ENCODE results near the gene TTL.
"Not testable (repeated sequence)": the region's sequence is repeated elsewhere in the genome, so short reads cannot be mapped to it uniquely, and the experiment has no call there.

The TTL gene

DNA sequence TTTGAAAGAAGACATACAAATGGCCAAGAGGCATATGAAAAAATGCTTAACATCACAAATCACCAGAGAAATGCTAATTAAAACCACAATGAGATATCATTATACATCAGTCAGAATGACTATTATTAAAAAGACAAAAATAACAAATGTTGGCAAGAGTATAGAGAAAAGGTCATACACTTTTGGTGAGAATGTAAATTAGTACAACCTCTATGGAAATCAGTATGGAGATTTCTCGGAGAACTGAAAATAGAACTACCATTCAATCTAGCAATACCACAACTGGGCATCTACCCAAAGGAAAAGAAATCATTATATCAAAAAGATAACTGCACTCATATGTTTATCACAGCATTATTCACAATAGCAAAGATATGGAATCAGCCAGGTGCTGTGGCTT lies 37.7 kb upstream of the TTL start:
- H3K36me3 ChIP-seq (ENCODE audit: control insufficient read depth, low read length); H3K9me3 ChIP-seq (ENCODE audit: control insufficient read depth, insufficient read depth, low read length); H3K27ac ChIP-seq (ENCODE audit: low read depth, low read length); H3K9me2 ChIP-seq (replicated peaks; ENCODE audit: control insufficient read depth, low read length); H3K79me2 ChIP-seq (ENCODE audit: control insufficient read depth, low read length); H3K27me3 ChIP-seq (ENCODE audit: control insufficient read depth, low read length); H3K4me1 ChIP-seq (ENCODE audit: control insufficient read depth, low read length); H3K4me3 ChIP-seq (ENCODE audit: low read length); H4K20me1 ChIP-seq (ENCODE audit: control insufficient read depth, insufficient read depth, low read depth, low read length); H3K4me2 ChIP-seq (ENCODE audit: low read length); H3F3A ChIP-seq (ENCODE audit: control insufficient read depth, insufficient read depth): not testable (repeated sequence)

DNA sequence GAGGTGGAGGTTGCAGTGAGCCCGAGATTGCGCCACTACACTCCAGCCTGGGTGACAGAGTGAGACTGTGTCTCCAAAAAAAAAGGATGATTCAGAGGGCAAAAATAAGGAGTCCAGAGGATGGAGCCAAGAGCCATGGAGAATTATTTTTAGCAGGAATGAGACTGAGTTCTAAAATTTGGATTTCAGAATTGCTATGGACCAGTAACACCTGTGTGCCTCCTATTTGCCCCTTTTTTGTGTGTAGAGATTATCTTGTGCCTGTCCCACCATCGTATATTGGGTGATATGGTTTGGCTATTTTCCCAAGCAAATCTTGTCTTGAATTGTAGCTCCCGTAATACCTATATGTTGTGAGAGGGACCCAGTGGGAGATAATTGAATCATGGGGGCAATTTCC lies 32.1 kb upstream of the TTL start:
- no peak for TF ChIP-seq EZH2phosphoT487 (IDR thresholded peaks at IDR 0.05; ENCODE audit: borderline replicate concordance, low read length)
- TF ChIP-seq, protein P1, sequence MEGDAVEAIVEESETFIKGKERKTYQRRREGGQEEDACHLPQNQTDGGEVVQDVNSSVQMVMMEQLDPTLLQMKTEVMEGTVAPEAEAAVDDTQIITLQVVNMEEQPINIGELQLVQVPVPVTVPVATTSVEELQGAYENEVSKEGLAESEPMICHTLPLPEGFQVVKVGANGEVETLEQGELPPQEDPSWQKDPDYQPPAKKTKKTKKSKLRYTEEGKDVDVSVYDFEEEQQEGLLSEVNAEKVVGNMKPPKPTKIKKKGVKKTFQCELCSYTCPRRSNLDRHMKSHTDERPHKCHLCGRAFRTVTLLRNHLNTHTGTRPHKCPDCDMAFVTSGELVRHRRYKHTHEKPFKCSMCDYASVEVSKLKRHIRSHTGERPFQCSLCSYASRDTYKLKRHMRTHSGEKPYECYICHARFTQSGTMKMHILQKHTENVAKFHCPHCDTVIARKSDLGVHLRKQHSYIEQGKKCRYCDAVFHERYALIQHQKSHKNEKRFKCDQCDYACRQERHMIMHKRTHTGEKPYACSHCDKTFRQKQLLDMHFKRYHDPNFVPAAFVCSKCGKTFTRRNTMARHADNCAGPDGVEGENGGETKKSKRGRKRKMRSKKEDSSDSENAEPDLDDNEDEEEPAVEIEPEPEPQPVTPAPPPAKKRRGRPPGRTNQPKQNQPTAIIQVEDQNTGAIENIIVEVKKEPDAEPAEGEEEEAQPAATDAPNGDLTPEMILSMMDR (IDR thresholded peaks at IDR 0.05; ENCODE audit: low read depth, low read length, poor library complexity, severe bottlenecking), result no peak
- H3K9me2 ChIP-seq (replicated peaks; ENCODE audit: control insufficient read depth, low read length), result no peaks in the 10 kb centered on the region
- H3K4me3 ChIP-seq (ENCODE audit: low read length), result no peak overlapping the region
- H3F3A ChIP-seq (ENCODE audit: control insufficient read depth, insufficient read depth), result no peaks in the 10 kb centered on the region
- no peaks in the 10 kb centered on the region for H3K36me3 ChIP-seq (ENCODE audit: control insufficient read depth, low read length)
- no peak overlapping the region for H3K27ac ChIP-seq (ENCODE audit: low read depth, low read length)
- no peaks in the 10 kb centered on the region for H3K79me2 ChIP-seq (ENCODE audit: control insufficient read depth, low read length)
- no peaks in the 10 kb centered on the region for H4K20me1 ChIP-seq (ENCODE audit: control insufficient read depth, insufficient read depth, low read depth, low read length)
- H3K9me3 ChIP-seq (ENCODE audit: control insufficient read depth, insufficient read depth, low read length), result 0 out of 2 replicates have a peak, but pooled peaks cover 5% of the 10 kb centered on the region
- H3K27me3 ChIP-seq (ENCODE audit: control insufficient read depth, low read length), result no peaks in the 10 kb centered on the region
- no peak overlapping the region for H3K4me2 ChIP-seq (ENCODE audit: low read length)
- no peaks in the 10 kb centered on the region for H3K4me1 ChIP-seq (ENCODE audit: control insufficient read depth, low read length)

DNA sequence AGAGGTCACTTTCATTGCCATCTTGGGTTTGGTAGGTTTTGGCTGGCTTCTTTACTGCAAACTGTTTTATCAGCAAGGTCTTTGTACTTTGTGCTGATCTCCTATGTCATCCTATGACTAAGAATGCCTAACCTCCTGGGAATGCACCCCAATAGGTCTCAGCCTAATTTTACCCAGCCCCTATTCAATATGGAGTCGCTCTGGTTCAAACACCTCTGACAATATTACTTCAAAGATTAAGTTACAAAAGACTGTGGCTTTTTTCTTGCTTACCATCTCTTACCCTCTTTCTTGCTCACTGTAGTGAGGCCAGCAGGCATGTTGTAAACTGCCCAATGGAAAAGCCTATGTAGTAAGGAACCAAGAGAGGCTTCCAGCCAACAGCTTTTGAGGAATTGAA lies 30.6 kb upstream of the TTL start:
- H3F3A ChIP-seq (ENCODE audit: control insufficient read depth, insufficient read depth), result no peaks in the 10 kb centered on the region
- no peak overlapping the region for H3K4me3 ChIP-seq (ENCODE audit: low read length)
- no peaks in the 10 kb centered on the region for H3K27me3 ChIP-seq (ENCODE audit: control insufficient read depth, low read length)
- H3K79me2 ChIP-seq (ENCODE audit: control insufficient read depth, low read length), result no peaks in the 10 kb centered on the region
- H3K4me2 ChIP-seq (ENCODE audit: low read length), result no peak overlapping the region
- no peaks in the 10 kb centered on the region for H3K9me2 ChIP-seq (replicated peaks; ENCODE audit: control insufficient read depth, low read length)
- no peak overlapping the region for H3K27ac ChIP-seq (ENCODE audit: low read depth, low read length)
- TF ChIP-seq, protein P1 (IDR thresholded peaks at IDR 0.05; ENCODE audit: low read depth, low read length, poor library complexity, severe bottlenecking), result no peak
- TF ChIP-seq EZH2phosphoT487 (IDR thresholded peaks at IDR 0.05; ENCODE audit: borderline replicate concordance, low read length), result no peak
- H3K36me3 ChIP-seq (ENCODE audit: control insufficient read depth, low read length), result no peaks in the 10 kb centered on the region
- no peaks in the 10 kb centered on the region for H4K20me1 ChIP-seq (ENCODE audit: control insufficient read depth, insufficient read depth, low read depth, low read length)
- H3K4me1 ChIP-seq (ENCODE audit: control insufficient read depth, low read length), result no peaks in the 10 kb centered on the region
- 0 out of 2 replicates have a peak, but pooled peaks cover 5% of the 10 kb centered on the region for H3K9me3 ChIP-seq (ENCODE audit: control insufficient read depth, insufficient read depth, low read length)

DNA sequence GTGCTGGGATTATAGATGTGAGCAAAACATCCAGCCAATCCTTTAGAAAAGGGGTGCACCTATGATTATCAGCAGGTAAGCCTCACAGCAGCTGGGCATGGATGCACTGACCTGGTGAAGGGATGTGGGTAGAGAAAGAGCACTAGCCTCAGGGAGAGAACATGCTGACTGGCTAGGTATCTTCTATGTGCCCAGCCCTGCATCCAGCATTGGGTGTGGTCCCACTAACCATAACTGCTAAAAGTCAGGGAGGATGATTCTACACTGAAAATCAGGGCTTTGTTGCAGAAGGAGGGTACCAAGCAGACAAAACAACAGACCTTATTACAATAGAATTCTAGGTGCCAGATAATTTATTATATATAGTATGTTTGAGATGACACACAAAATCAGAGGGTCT lies 27.4 kb upstream of the TTL start:
- H3K27ac ChIP-seq (ENCODE audit: low read depth, low read length), result no peak overlapping the region
- H3K79me2 ChIP-seq (ENCODE audit: control insufficient read depth, low read length), result no peaks in the 10 kb centered on the region
- H3K36me3 ChIP-seq (ENCODE audit: control insufficient read depth, low read length), result no peaks in the 10 kb centered on the region
- 0 out of 2 replicates have a peak, but pooled peaks cover 2% of the 10 kb centered on the region for H3K27me3 ChIP-seq (ENCODE audit: control insufficient read depth, low read length)
- no peak overlapping the region for H3K4me2 ChIP-seq (ENCODE audit: low read length)
- no peaks in the 10 kb centered on the region for H3K4me1 ChIP-seq (ENCODE audit: control insufficient read depth, low read length)
- TF ChIP-seq, protein P1 (IDR thresholded peaks at IDR 0.05; ENCODE audit: low read depth, low read length, poor library complexity, severe bottlenecking), result no peak
- no peak for TF ChIP-seq EZH2phosphoT487 (IDR thresholded peaks at IDR 0.05; ENCODE audit: borderline replicate concordance, low read length)
- H3K9me2 ChIP-seq (replicated peaks; ENCODE audit: control insufficient read depth, low read length), result no peaks in the 10 kb centered on the region
- H4K20me1 ChIP-seq (ENCODE audit: control insufficient read depth, insufficient read depth, low read depth, low read length), result no peaks in the 10 kb centered on the region
- no peak overlapping the region for H3K4me3 ChIP-seq (ENCODE audit: low read length)
- no peaks in the 10 kb centered on the region for H3F3A ChIP-seq (ENCODE audit: control insufficient read depth, insufficient read depth)
- H3K9me3 ChIP-seq (ENCODE audit: control insufficient read depth, insufficient read depth, low read length), result 0 out of 2 replicates have a peak, but pooled peaks cover 5% of the 10 kb centered on the region

Data from DOHH2 (cell line).